Measurements from ENCODE around the gene ZBTB42.

Gene ZBTB42

GRCh38 chr14:104781271-104782077 lies 19.4 kb upstream of the ZBTB42 start:
- no peak for ATAC-seq (replicated peaks; ENCODE audit: extremely low read depth, poor library complexity, severe bottlenecking)
- Mint-ChIP-seq H3K4me3 (no peak overlapping the region), H3K9me3 (no peaks in the 10 kb centered on the region), H3K27ac (ENCODE audit: low read depth) (no peak overlapping the region), H3K36me3 (ENCODE audit: insufficient read depth) (peaks cover 11% of the 10 kb centered on the region), H3K27me3 (no peaks in the 10 kb centered on the region), H3K4me1 (no peaks in the 10 kb centered on the region)
- no peak for DNase-seq (ENCODE audit: low spot score in 2 of 2)

- H3K9me3 Mint-ChIP-seq: no peaks in the 10 kb centered on the region
- H3K27me3 Mint-ChIP-seq: no peaks in the 10 kb centered on the region
- no peak overlapping the region for H3K4me3 Mint-ChIP-seq
- no peak overlapping the region for H3K27ac Mint-ChIP-seq (ENCODE audit: low read depth)
- no peaks in the 10 kb centered on the region for H3K4me1 Mint-ChIP-seq
- no peak for DNase-seq (ENCODE audit: low spot score in 2 of 2)
- no peak for ATAC-seq (replicated peaks; ENCODE audit: extremely low read depth, poor library complexity, severe bottlenecking)
- H3K36me3 Mint-ChIP-seq (ENCODE audit: insufficient read depth): peaks cover 11% of the 10 kb centered on the region
Measured at GRCh38 chr14:104782086-104782807, 18.7 kb upstream of the ZBTB42 start.

GRCh38 chr14:104782808-104783139 lies 18.1 kb upstream of the ZBTB42 start:
- no peaks in the 10 kb centered on the region for H3K4me1 Mint-ChIP-seq
- H3K36me3 Mint-ChIP-seq (ENCODE audit: insufficient read depth): peaks cover 11% of the 10 kb centered on the region
- no peak for ATAC-seq (replicated peaks; ENCODE audit: extremely low read depth, poor library complexity, severe bottlenecking)
- no peaks in the 10 kb centered on the region for H3K9me3 Mint-ChIP-seq
- peak overlapping the region; percentile 44 for H3K27ac Mint-ChIP-seq (ENCODE audit: low read depth)
- no peak overlapping the region for H3K4me3 Mint-ChIP-seq
- no peaks in the 10 kb centered on the region for H3K27me3 Mint-ChIP-seq
- no peak for DNase-seq (ENCODE audit: low spot score in 2 of 2)

- H3K27ac Mint-ChIP-seq (ENCODE audit: low read depth): peak overlapping the region; percentile 44
- H3K9me3 Mint-ChIP-seq: no peaks in the 10 kb centered on the region
- H3K4me1 Mint-ChIP-seq: no peaks in the 10 kb centered on the region
- DNase-seq (ENCODE audit: low spot score in 2 of 2): no peak
- no peaks in the 10 kb centered on the region for H3K27me3 Mint-ChIP-seq
- no peak overlapping the region for H3K4me3 Mint-ChIP-seq
- H3K36me3 Mint-ChIP-seq (ENCODE audit: insufficient read depth): peaks cover 11% of the 10 kb centered on the region
- no peak for ATAC-seq (replicated peaks; ENCODE audit: extremely low read depth, poor library complexity, severe bottlenecking)
Measured at GRCh38 chr14:104783484-104784217, 17.2 kb upstream of the ZBTB42 start.

GRCh38 chr14:104784218-104784568 lies 16.7 kb upstream of the ZBTB42 start:
- ATAC-seq (replicated peaks; ENCODE audit: extremely low read depth, poor library complexity, severe bottlenecking) (no peak), DNase-seq (ENCODE audit: low spot score in 2 of 2) (no peak)
- Mint-ChIP-seq H3K4me3 (no peak overlapping the region), H3K27me3 (no peaks in the 10 kb centered on the region), H3K4me1 (no peaks in the 10 kb centered on the region), H3K36me3 (ENCODE audit: insufficient read depth) (peaks cover 11% of the 10 kb centered on the region), H3K9me3 (no peaks in the 10 kb centered on the region), H3K27ac (ENCODE audit: low read depth) (no peak overlapping the region)

GRCh38 chr14:104784846-104785707 lies 15.8 kb upstream of the ZBTB42 start:
- Mint-ChIP-seq H3K27ac (ENCODE audit: low read depth) (peak overlapping the region; percentile 46), H3K4me3 (no peak overlapping the region), H3K36me3 (ENCODE audit: insufficient read depth) (peaks cover 10% of the 10 kb centered on the region), H3K27me3 (no peaks in the 10 kb centered on the region), H3K9me3 (no peaks in the 10 kb centered on the region), H3K4me1 (no peaks in the 10 kb centered on the region)
- ATAC-seq (replicated peaks; ENCODE audit: extremely low read depth, poor library complexity, severe bottlenecking): no peak
- no peak for DNase-seq (ENCODE audit: low spot score in 2 of 2)

- peaks cover 9% of the 10 kb centered on the region for H3K36me3 Mint-ChIP-seq (ENCODE audit: insufficient read depth)
- peaks cover under 1% of the 10 kb centered on the region for H3K4me1 Mint-ChIP-seq
- no peak for DNase-seq (ENCODE audit: low spot score in 2 of 2)
- peak overlapping the region; percentile 46 for H3K27ac Mint-ChIP-seq (ENCODE audit: low read depth)
- peak overlapping the region; percentile 11 for H3K4me3 Mint-ChIP-seq
- no peaks in the 10 kb centered on the region for H3K27me3 Mint-ChIP-seq
- ATAC-seq (replicated peaks; ENCODE audit: extremely low read depth, poor library complexity, severe bottlenecking): no peak
- no peaks in the 10 kb centered on the region for H3K9me3 Mint-ChIP-seq
Measured at GRCh38 chr14:104785708-104786080, 15.2 kb upstream of the ZBTB42 start.

GRCh38 chr14:104786091-104786586 lies 14.8 kb upstream of the ZBTB42 start:
- H3K4me1 Mint-ChIP-seq: peaks cover 5% of the 10 kb centered on the region
- peaks cover 7% of the 10 kb centered on the region for H3K36me3 Mint-ChIP-seq (ENCODE audit: insufficient read depth)

GRCh38 chr14:104786726-104787675 lies 13.9 kb upstream of the ZBTB42 start:
- no peaks in the 10 kb centered on the region for H3K27me3 Mint-ChIP-seq
- peak overlapping the region; percentile 78 for H3K27ac Mint-ChIP-seq (ENCODE audit: low read depth)
- peak overlapping the region; percentile 11 for H3K4me3 Mint-ChIP-seq
- H3K9me3 Mint-ChIP-seq: no peaks in the 10 kb centered on the region
- ATAC-seq (replicated peaks; ENCODE audit: extremely low read depth, poor library complexity, severe bottlenecking) (no peak), DNase-seq (ENCODE audit: low spot score in 2 of 2) (no peak)
- H3K4me1 Mint-ChIP-seq: peaks cover 10% of the 10 kb centered on the region
- peaks cover 7% of the 10 kb centered on the region for H3K36me3 Mint-ChIP-seq (ENCODE audit: insufficient read depth)

More at GRCh38 chr14:104786091-104786586, 14.8 kb upstream of the ZBTB42 start:
- peak; percentile 69 for ATAC-seq (replicated peaks; ENCODE audit: extremely low read depth, poor library complexity, severe bottlenecking)
- no peak for DNase-seq (ENCODE audit: low spot score in 2 of 2)
- Mint-ChIP-seq H3K4me3 (peak overlapping the region; percentile 11), H3K27me3 (no peaks in the 10 kb centered on the region), H3K27ac (ENCODE audit: low read depth) (peak overlapping the region; percentile 78), H3K9me3 (no peaks in the 10 kb centered on the region)

GRCh38 chr14:104787736-104788135 lies 13.2 kb upstream of the ZBTB42 start:
- H3K4me1 Mint-ChIP-seq: peaks cover 15% of the 10 kb centered on the region
- H3K27ac Mint-ChIP-seq (ENCODE audit: low read depth): no peak overlapping the region
- no peak overlapping the region for H3K4me3 Mint-ChIP-seq
- DNase-seq (ENCODE audit: low spot score in 2 of 2): no peak
- no peak for ATAC-seq (replicated peaks; ENCODE audit: extremely low read depth, poor library complexity, severe bottlenecking)
- peaks cover 5% of the 10 kb centered on the region for H3K36me3 Mint-ChIP-seq (ENCODE audit: insufficient read depth)
- H3K27me3 Mint-ChIP-seq: no peaks in the 10 kb centered on the region
- no peaks in the 10 kb centered on the region for H3K9me3 Mint-ChIP-seq

- DNase-seq (ENCODE audit: low spot score in 2 of 2) (no peak), ATAC-seq (replicated peaks; ENCODE audit: extremely low read depth, poor library complexity, severe bottlenecking) (no peak)
- Mint-ChIP-seq H3K36me3 (ENCODE audit: insufficient read depth) (peaks cover 4% of the 10 kb centered on the region), H3K9me3 (no peaks in the 10 kb centered on the region), H3K4me1 (peaks cover 21% of the 10 kb centered on the region), H3K4me3 (no peak overlapping the region), H3K27me3 (no peaks in the 10 kb centered on the region), H3K27ac (ENCODE audit: low read depth) (no peak overlapping the region)
Measured at GRCh38 chr14:104788161-104788818, 12.6 kb upstream of the ZBTB42 start.

Data from central memory CD8-positive, alpha-beta T cell (primary cell).